ENCODE data around the gene PIK3R1.

GRCh38 chr5:68267066-68267465, 51.5 kb downstream of the PIK3R1 start:
- TF ChIP-seq EP300 (IDR thresholded peaks at IDR 0.05; ENCODE audit: borderline replicate concordance) (no peak), MAX (IDR thresholded peaks at IDR 0.05) (no peak), CREB1 (IDR thresholded peaks at IDR 0.05; ENCODE audit: low read depth) (no peak), ZBTB7A (IDR thresholded peaks at IDR 0.05; ENCODE audit: low read depth) (no peak), EGR1 (IDR thresholded peaks at IDR 0.05) (no peak), USF1 (IDR thresholded peaks at IDR 0.05) (no peak), TAF1 (IDR thresholded peaks at IDR 0.05; ENCODE audit: low read depth) (no peak), CEBPB (IDR thresholded peaks at IDR 0.05) (no peak), NFIC (IDR thresholded peaks at IDR 0.05) (no peak), FOXM1 (IDR thresholded peaks at IDR 0.05; ENCODE audit: borderline replicate concordance, low read depth) (no peak)
